D721Med (cell line): ENCODE data around the gene PCIF1.

Experiments used
- DNase-seq: peaks from one replicate; pipeline ENCODE4 v3.0.0; 2011; ENCODE audit warnings: low spot score; ENCODE audit not compliant: insufficient read length
- FAIRE-seq: peaks from 2 replicates; lab custom pipeline; 2011; peaks lifted over from hg19 to GRCh38; lab: Jason Lieb, UNC
- TF ChIP-seq, protein P1 (sequence below): IDR thresholded peaks from 2 replicates; pipeline ENCODE4 v1.5.1; 2012; ENCODE audit warnings: mild to moderate bottlenecking, control low read depth; ENCODE audit not compliant: insufficient read depth; ENCODE audit errors: missing control alignments

The PCIF1 gene

GRCh38 chr20:45907219-45907948, 27.1 kb upstream of the PCIF1 start:
- FAIRE-seq (no peak), DNase-seq (no peak)

GRCh38 chr20:45908084-45908483, 26.4 kb upstream of the PCIF1 start:
- FAIRE-seq (no peak), DNase-seq (no peak)
- TF ChIP-seq, protein P1, sequence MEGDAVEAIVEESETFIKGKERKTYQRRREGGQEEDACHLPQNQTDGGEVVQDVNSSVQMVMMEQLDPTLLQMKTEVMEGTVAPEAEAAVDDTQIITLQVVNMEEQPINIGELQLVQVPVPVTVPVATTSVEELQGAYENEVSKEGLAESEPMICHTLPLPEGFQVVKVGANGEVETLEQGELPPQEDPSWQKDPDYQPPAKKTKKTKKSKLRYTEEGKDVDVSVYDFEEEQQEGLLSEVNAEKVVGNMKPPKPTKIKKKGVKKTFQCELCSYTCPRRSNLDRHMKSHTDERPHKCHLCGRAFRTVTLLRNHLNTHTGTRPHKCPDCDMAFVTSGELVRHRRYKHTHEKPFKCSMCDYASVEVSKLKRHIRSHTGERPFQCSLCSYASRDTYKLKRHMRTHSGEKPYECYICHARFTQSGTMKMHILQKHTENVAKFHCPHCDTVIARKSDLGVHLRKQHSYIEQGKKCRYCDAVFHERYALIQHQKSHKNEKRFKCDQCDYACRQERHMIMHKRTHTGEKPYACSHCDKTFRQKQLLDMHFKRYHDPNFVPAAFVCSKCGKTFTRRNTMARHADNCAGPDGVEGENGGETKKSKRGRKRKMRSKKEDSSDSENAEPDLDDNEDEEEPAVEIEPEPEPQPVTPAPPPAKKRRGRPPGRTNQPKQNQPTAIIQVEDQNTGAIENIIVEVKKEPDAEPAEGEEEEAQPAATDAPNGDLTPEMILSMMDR: no peak

More at GRCh38 chr20:45907219-45907948, 27.1 kb upstream of the PCIF1 start:
- TF ChIP-seq, protein P1: no peak

- FAIRE-seq: no peak
- TF ChIP-seq, protein P1: no peak
- DNase-seq: no peak
Measured at GRCh38 chr20:45909336-45909808, 25.1 kb upstream of the PCIF1 start.

GRCh38 chr20:45909817-45910669, 24.4 kb upstream of the PCIF1 start:
- TF ChIP-seq, protein P1: no peak
- no peak for FAIRE-seq
- no peak for DNase-seq

- DNase-seq: no peak
- TF ChIP-seq, protein P1: no peak
- no peak for FAIRE-seq
Measured at GRCh38 chr20:45910670-45911485, 23.6 kb upstream of the PCIF1 start.

DNA sequence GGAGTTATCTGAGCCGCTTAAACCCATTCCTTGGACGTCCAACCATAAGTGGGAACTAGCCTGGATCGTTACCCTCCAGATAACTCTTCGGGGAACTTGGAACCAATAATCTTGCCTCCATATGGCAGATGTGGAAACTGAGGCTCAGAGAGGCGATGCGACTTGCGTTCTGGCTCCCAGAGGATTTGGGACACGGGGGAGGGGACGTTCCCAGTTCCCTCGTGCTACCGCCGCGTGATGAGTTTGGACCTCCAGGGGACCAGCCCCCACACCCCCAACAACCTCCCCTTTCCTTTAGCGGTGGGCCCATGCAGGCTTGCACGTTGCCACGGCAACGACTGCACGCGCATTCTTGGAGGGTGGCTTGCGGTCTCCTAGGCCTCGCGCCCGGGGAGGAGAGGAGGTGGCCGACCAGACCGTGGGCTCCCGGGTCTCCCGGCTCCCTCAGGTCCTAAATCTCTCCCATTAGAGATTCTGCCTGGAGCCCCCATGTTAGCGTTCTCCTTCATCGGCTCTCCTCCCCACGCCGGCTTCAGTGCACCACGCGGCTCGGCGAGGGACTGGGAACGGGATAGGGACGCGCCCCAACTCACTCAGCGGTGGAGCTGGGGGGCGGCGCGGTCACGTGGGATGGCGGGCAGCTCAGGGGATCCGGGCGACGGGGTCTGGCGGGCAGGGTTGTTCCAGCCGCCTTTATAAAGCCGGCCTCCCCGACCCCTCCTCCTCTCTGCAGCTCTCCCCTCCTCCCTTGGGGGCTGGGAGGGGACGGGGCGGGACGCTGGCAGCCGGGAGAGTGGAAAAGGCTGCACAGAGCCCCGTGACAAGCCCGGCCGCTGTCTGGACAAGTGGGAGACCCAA, 22.8 kb upstream of the PCIF1 start, which contains the start of gene PLTP:
PLTP (minus strand) TSS at position 670 of the 858 bp plus-strand sequence. CDS start 703 bp downstream, outside the sequence.
- TF ChIP-seq, protein P1: no peak
- DNase-seq: no peak
- no peak for FAIRE-seq
